HEK293T (cell line): Measurements from ENCODE around the gene FKBP2.

Experiments
- CTCF ChIA-PET: fragments of 350-600 bp; formaldehyde crosslinking; extraction: SDS; loops from one replicate; lab custom pipeline; 2021; ENCODE audit warnings: antibody characterized with exemption, inconsistent platforms; lab: Yijun Ruan, JAX
- POLR2A ChIA-PET: fragments of 350-600 bp; formaldehyde crosslinking; extraction: SDS; loops from one replicate; lab custom pipeline; 2020; ENCODE audit warnings: antibody characterized with exemption, inconsistent platforms; lab: Yijun Ruan, JAX
- DNase-seq: peaks from one replicate; pipeline ENCODE4 v3.0.0; 2012; ENCODE audit warnings: mixed read lengths; ENCODE audit errors: extremely low spot score
- ARNT ChIP-seq: fragments of 450-650 bp; IDR thresholded peaks from 2 replicates; pipeline ENCODE4 v1.6.1; 2017; ENCODE audit warnings: mild to moderate bottlenecking
- BHLHE40 ChIP-seq: fragments of 450-650 bp; IDR thresholded peaks from 2 replicates; pipeline ENCODE4 v1.6.1; 2016; ENCODE audit warnings: mild to moderate bottlenecking, moderate library complexity, borderline replicate concordance
- CTBP1 ChIP-seq: fragments of 450-650 bp; IDR thresholded peaks from 2 replicates; pipeline ENCODE4 v1.6.1; 2016; ENCODE audit warnings: borderline replicate concordance
- ELF4 ChIP-seq: fragments of 450-650 bp; IDR thresholded peaks from 2 replicates; pipeline ENCODE4 v1.6.1; 2017; ENCODE audit warnings: antibody characterized with exemption
- FOXA1 ChIP-seq: fragments of 450-650 bp; IDR thresholded peaks from 2 replicates; pipeline ENCODE4 v1.6.1; 2016; ENCODE audit warnings: mild to moderate bottlenecking
- FOXK2 ChIP-seq: fragments of 450-650 bp; IDR thresholded peaks from 2 replicates; pipeline ENCODE4 v1.6.1; 2016; ENCODE audit warnings: mild to moderate bottlenecking
- FOXM1 ChIP-seq: fragments of 450-650 bp; IDR thresholded peaks from 2 replicates; pipeline ENCODE4 v1.6.1; 2017; ENCODE audit warnings: mild to moderate bottlenecking, borderline replicate concordance
- HDGF ChIP-seq: fragments of 450-650 bp; IDR thresholded peaks from 2 replicates; pipeline ENCODE4 v1.6.1; 2017; ENCODE audit warnings: antibody characterized with exemption, borderline replicate concordance
- L3MBTL2 ChIP-seq: fragments of 450-650 bp; conservative IDR thresholded peaks from 2 replicates; pipeline ENCODE4 v1.6.1; 2016; ENCODE audit warnings: mild to moderate bottlenecking
- LEF1 ChIP-seq: fragments of 450-650 bp; IDR thresholded peaks from 2 replicates; pipeline ENCODE4 v1.6.1; 2017; ENCODE audit warnings: mild to moderate bottlenecking, borderline replicate concordance
- NFRKB ChIP-seq: fragments of 450-650 bp; IDR thresholded peaks from 2 replicates; pipeline ENCODE4 v1.6.1; 2016; ENCODE audit warnings: mild to moderate bottlenecking, moderate library complexity
- PKNOX1 ChIP-seq: fragments of 450-650 bp; IDR thresholded peaks from 2 replicates; pipeline ENCODE4 v1.6.1; 2016
- SP1 ChIP-seq: fragments of 450-650 bp; IDR thresholded peaks from 2 replicates; pipeline ENCODE4 v1.6.1; 2017
- SUZ12 ChIP-seq: fragments of 450-650 bp; IDR thresholded peaks from 2 replicates; pipeline ENCODE4 v1.6.1; 2016; ENCODE audit warnings: mild to moderate bottlenecking
- TARDBP ChIP-seq: fragments of 450-650 bp; IDR thresholded peaks from 2 replicates; pipeline ENCODE4 v1.6.1; 2016
- ZNF384 ChIP-seq: fragments of 450-650 bp; IDR thresholded peaks from 2 replicates; pipeline ENCODE4 v1.6.1; 2016

Gene FKBP2

GRCh38 chr11:64248578-64248977, 7.7 kb downstream of the FKBP2 start:
- TF ChIP-seq PKNOX1 (no peak), ELF4 (no peak), SP1 (no peak), FOXK2 (no peak), NFRKB (no peak), ARNT (no peak), L3MBTL2 (no peak), SUZ12 (no peak), TARDBP (no peak), CTBP1 (no peak), HDGF (no peak), BHLHE40 (no peak), ZNF384 (no peak), FOXM1 (no peak), FOXA1 (no peak), LEF1 (no peak)
- CTCF ChIA-PET: interaction anchor here (2.2 kb wide), 1 partner anchor 56 kb away, joined by 7 read pairs; no protein-coding TSS in a partner anchor

GRCh38 chr11:64249038-64249437, 8.1 kb downstream of the FKBP2 start:
- DNase-seq: no peak
- ChIA-PET POLR2A (interaction anchor here (1.7 to 8.9 kb wide), 3 partner anchors 13 to 21 kb away, joined by 8 to 78 read pairs (median 59); partner anchors contain the start of genes DNAJC4 and VEGFB), CTCF (interaction anchor here (2.2 kb wide), 1 partner anchor 55 kb away, joined by 7 read pairs; no protein-coding TSS in a partner anchor)
- TF ChIP-seq SP1 (no peak), FOXA1 (no peak), TARDBP (no peak)

More at GRCh38 chr11:64248578-64248977, 7.7 kb downstream of the FKBP2 start:
- POLR2A ChIA-PET: interaction anchor here (3.8 to 8.9 kb wide), 3 partner anchors 9 to 21 kb away, joined by 18 to 78 read pairs (median 59); partner anchors contain the start of genes DNAJC4 and VEGFB
- DNase-seq: no peak

GRCh38 chr11:64249563-64250414, 8.9 kb downstream of the FKBP2 start:
- ChIA-PET POLR2A (interaction anchor here (0.6 to 8.9 kb wide), 7 partner anchors 8 to 68 kb away, joined by 3 to 78 read pairs (median 5); partner anchors contain the start of genes FKBP2, PRDX5, STIP1 and TRMT112), CTCF (interaction anchor here (0.7 to 3.3 kb wide), 4 partner anchors 16 to 68 kb away, joined by 3 to 14 read pairs (median 5); partner anchors contain the start of gene FERMT3)

GRCh38 chr11:64250415-64251015, 9.6 kb downstream of the FKBP2 start:
- DNase-seq: no peak
- ChIA-PET POLR2A (interaction anchor here (0.6 to 8.9 kb wide), 8 partner anchors 9 to 85 kb away, joined by 3 to 78 read pairs (median 4); partner anchors contain the start of genes FKBP2, PRDX5, STIP1 and TRMT112), CTCF (interaction anchor here (0.6 to 3.3 kb wide), 7 partner anchors 17 to 54 kb away, joined by 3 to 14 read pairs (median 7); partner anchors contain the start of genes ESRRA and FERMT3)
- TF ChIP-seq FOXA1 (no peak), CTBP1 (no peak), SUZ12 (no peak), HDGF (no peak), ELF4 (no peak), ZNF384 (no peak), BHLHE40 (no peak), FOXM1 (no peak), PKNOX1 (no peak)

More at GRCh38 chr11:64249563-64250414, 8.9 kb downstream of the FKBP2 start:
- TF ChIP-seq TARDBP (no peak), SUZ12 (no peak), BHLHE40 (no peak), ZNF384 (no peak), L3MBTL2 (no peak), ELF4 (no peak), FOXK2 (no peak), FOXM1 (no peak), SP1 (no peak), CTBP1 (no peak)
- no peak for DNase-seq

- CTCF ChIA-PET: interaction anchor here (0.6 to 3.3 kb wide), 8 partner anchors 16 to 53 kb away, joined by 3 to 14 read pairs (median 4); partner anchors contain the start of genes ESRRA, FERMT3, NUDT22 and TRPT1
These were observed 10.3 kb downstream of the FKBP2 start, which contains the start of gene PLCB3 for GRCh38 chr11:64251016-64251752. Gene PLCB3, plus strand, starts transcription at chr11:64251530. Its CDS starts 120 bp downstream, at chr11:64251650.

More at GRCh38 chr11:64251016-64251752, 10.3 kb downstream of the FKBP2 start, which contains the start of gene PLCB3:
- no peak for TF ChIP-seq FOXA1
- TF ChIP-seq ZNF384: no peak
- no peak for TF ChIP-seq BHLHE40
- no peak for TF ChIP-seq NFRKB
- TF ChIP-seq LEF1: no peak
- no peak for TF ChIP-seq L3MBTL2
- no peak for TF ChIP-seq CTBP1
- TF ChIP-seq TARDBP: no peak
- TF ChIP-seq FOXK2: no peak
- no peak for TF ChIP-seq SUZ12
- no peak for TF ChIP-seq ELF4
- TF ChIP-seq SP1: no peak
- no peak for TF ChIP-seq PKNOX1
- DNase-seq: peak; percentile 83
- POLR2A ChIA-PET: interaction anchor here (0.8 to 8.9 kb wide), 7 partner anchors 12 to 86 kb away, joined by 3 to 78 read pairs (median 3); partner anchors contain the start of genes PRDX5, STIP1 and TRMT112
